Activated T-cell treated with anti-CD3 and anti-CD28 coated beads, Interleukin-2, amount 50 U/mL, for 1 hour (primary cell): Measurements from ENCODE around the gene CCDC74A.
"Not testable (repeated sequence)": the region's sequence is repeated elsewhere in the genome, so short reads cannot be mapped to it uniquely, and the experiment has no call there.

Experiments used
- DNase-seq: peaks from one replicate; pipeline ENCODE4 v3.0.0-alpha.2; 2020

CCDC74A gene

GRCh38 chr2:131527131-131528001 lies at the start of gene CCDC74A:
Gene CCDC74A (plus strand): TSS chr2:131527888. CDS start chr2:131527971, 83 bp downstream.
- peak; percentile 79 for DNase-seq

GRCh38 chr2:131478074-131478849 lies 49.4 kb upstream of the CCDC74A start:
- not testable (repeated sequence) for DNase-seq

GRCh38 chr2:131478850-131479461 lies 48.7 kb upstream of the CCDC74A start:
- DNase-seq = not testable (repeated sequence)

GRCh38 chr2:131480351-131480750 lies 47.3 kb upstream of the CCDC74A start:
- DNase-seq = not testable (repeated sequence)

GRCh38 chr2:131482506-131483155 lies 45.1 kb upstream of the CCDC74A start:
- DNase-seq = not testable (repeated sequence)

GRCh38 chr2:131483981-131484820 lies 43.5 kb upstream of the CCDC74A start:
- not testable (repeated sequence) for DNase-seq

- not testable (repeated sequence) for DNase-seq
These were observed 42.7 kb upstream of the CCDC74A start for GRCh38 chr2:131484906-131485460.

- not testable (repeated sequence) for DNase-seq
These were observed 41.3 kb upstream of the CCDC74A start for GRCh38 chr2:131486201-131486902.

GRCh38 chr2:131488306-131489205 lies 39.1 kb upstream of the CCDC74A start:
- no peak for DNase-seq

- DNase-seq = not testable (repeated sequence)
These were observed 36.8 kb upstream of the CCDC74A start for GRCh38 chr2:131490616-131491468.

- peak; percentile 41 for DNase-seq
These were observed 36.2 kb upstream of the CCDC74A start for GRCh38 chr2:131491469-131491836.

- DNase-seq = not testable (repeated sequence)
These were observed 35.7 kb upstream of the CCDC74A start, which contains the start of gene MZT2A for GRCh38 chr2:131492015-131492417. Gene MZT2A (minus strand): TSS chr2:131492397. CDS start chr2:131492376, 21 bp downstream.

GRCh38 chr2:131492418-131493198 lies 35.1 kb upstream of the CCDC74A start:
- DNase-seq = peak; percentile 95

GRCh38 chr2:131493199-131493968 lies 34.3 kb upstream of the CCDC74A start:
- no peak for DNase-seq

- DNase-seq = not testable (repeated sequence)
These were observed 32.2 kb upstream of the CCDC74A start for GRCh38 chr2:131495506-131495905.

GRCh38 chr2:131498321-131498973 lies 29.2 kb upstream of the CCDC74A start:
- DNase-seq = not testable (repeated sequence)
